GM12878 (cell line): ENCODE measurements around the gene MEAK7.
A peak's percentile ranks its signal among the peaks of the same experiment; 100 is the strongest.

Experiments used
- BCLAF1 ChIP-seq: fragments of 450-650 bp; IDR thresholded peaks from 2 replicates; pipeline ENCODE4 v1.6.1; 2017; ENCODE audit warnings: antibody characterized with exemption, mild to moderate bottlenecking, moderate library complexity
- CTCF ChIP-seq, 3 experiments: IDR thresholded peaks in 2 of 3; conservative IDR thresholded peaks in 1 of 3; 2 replicates each; pipeline ENCODE4 v1.5.1; 2011; ENCODE audit warnings: low read depth in 3 of 3, low read length in 3 of 3, mild to moderate bottlenecking in 3 of 3, control low read depth in 2 of 3, moderate library complexity in 2 of 3, inconsistent platforms in 1 of 3, mixed read lengths in 1 of 3; ENCODE audit not compliant: control insufficient read depth in 2 of 3, insufficient read depth in 1 of 3; ENCODE audit errors: extremely low read depth in 1 of 3
- EZH2 ChIP-seq: IDR thresholded peaks from 2 replicates; pipeline ENCODE4 v1.6.1; 2012; ENCODE audit warnings: low read depth, mild to moderate bottlenecking, control low read depth, inconsistent platforms, low read length, borderline replicate concordance; ENCODE audit not compliant: control insufficient read depth
- POLR2A ChIP-seq: IDR thresholded peaks from 2 replicates; pipeline ENCODE4 v1.6.1; 2011; ENCODE audit warnings: low read depth, mild to moderate bottlenecking, low read length

GRCh38 chr16:84511180-84511800, 6.8 kb upstream of the MEAK7 start:
- TF ChIP-seq CTCF (IDR thresholded peaks at IDR 0.05 in 2 of 3, conservative IDR thresholded peaks at IDR 0.05 in 1 of 3; ENCODE audit: control insufficient read depth in 2 of 3, extremely low read depth in 1 of 3, insufficient read depth in 1 of 3, low read depth in 3 of 3, low read length in 3 of 3) = peak; percentile 93 to 96 (median 94)
- no peak for TF ChIP-seq BCLAF1
- TF ChIP-seq EZH2 = no peak
- no peak for TF ChIP-seq POLR2A
